ENCODE measurements around the gene EMSY. TPM values are rescaled to one million over a fixed set of nuclear protein-coding genes. Genes with fewer than 3 reads are reported as not detected.
A peak's percentile ranks its signal among the peaks of the same experiment; 100 is the strongest.
"Not testable (repeated sequence)": the region's sequence is repeated elsewhere in the genome, so short reads cannot be mapped to it uniquely, and the experiment has no call there.

The EMSY gene
- 10 to 100 TPM; 15.0 to 26.8 (median 22.2) TPM for polyA plus RNA-seq (ENCODE audit: low read depth in 6 of 6)

DNA sequence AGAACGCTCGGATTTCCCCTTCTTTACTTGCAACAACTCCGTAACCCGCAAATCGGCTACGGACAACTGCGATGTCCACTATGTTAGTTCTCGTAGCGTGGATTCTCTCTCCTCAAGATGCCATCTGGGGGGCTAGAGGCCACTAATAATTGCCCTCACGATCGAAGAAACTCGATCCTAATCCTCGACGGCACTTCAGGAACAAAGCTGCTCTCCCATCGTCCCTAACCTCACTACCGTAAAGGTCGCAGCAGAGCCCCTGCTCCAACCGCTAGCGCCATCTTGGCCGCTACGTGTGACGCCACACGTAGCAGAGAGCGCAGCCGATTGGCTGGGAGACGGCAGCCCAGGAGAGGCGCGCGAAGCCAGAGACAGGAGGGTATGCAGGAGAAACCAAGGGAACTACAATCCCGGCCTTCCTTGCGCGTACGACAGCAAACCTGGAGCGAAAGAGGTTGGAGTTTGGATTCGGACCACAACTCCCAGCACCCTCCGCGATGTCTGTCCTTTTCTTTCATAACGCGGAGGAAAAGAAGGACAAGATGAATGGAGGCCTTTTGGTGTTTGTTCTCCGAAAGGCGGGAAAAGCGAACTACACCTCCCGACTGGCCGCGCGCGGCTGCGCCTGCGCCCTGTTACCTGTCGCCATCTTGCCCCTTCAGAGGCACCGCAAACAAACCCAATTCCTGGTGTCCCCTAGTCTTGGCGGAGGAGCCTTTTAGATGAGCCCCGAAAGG is at the start of gene EMSY:
TSS of gene EMSY (plus strand) at position 635 of the 737 bp plus-strand sequence. CDS start 1,921 bp downstream, outside the sequence.
- H3K36me3 Mint-ChIP-seq: peaks cover 0 to 4% of the 10 kb centered on the region in 2 donors
- H3K9me3 Mint-ChIP-seq: no peaks in the 10 kb centered on the region
- H3K27me3 Mint-ChIP-seq: no peaks in the 10 kb centered on the region
- H3K4me3 Mint-ChIP-seq: peak within 1 kb of the TSS; percentile 90 to 99 (median 96)
- H3K4me1 Mint-ChIP-seq: peaks cover 36 to 44% (median 39%) of the 10 kb centered on the region in 3 donors
- H3K27ac Mint-ChIP-seq: peak within 1 kb of the TSS; percentile 94 to 99 (median 97)
- peak; percentile 91 to 93 for ATAC-seq (ENCODE audit: low read depth in 2 of 2)
- DNase-seq: peak; percentile 90

GRCh38 chr11:76395296-76395695 is 49.5 kb upstream of the EMSY start:
- H3K36me3 Mint-ChIP-seq: no peaks in the 10 kb centered on the region
- no peaks in the 10 kb centered on the region for H3K27me3 Mint-ChIP-seq
- no peak overlapping the region for H3K4me3 Mint-ChIP-seq
- H3K27ac Mint-ChIP-seq: no peak overlapping the region
- DNase-seq (no peak), ATAC-seq (ENCODE audit: low read depth in 2 of 2) (no peak)
- H3K4me1 Mint-ChIP-seq: peaks cover 7 to 10% (median 10%) of the 10 kb centered on the region in 3 donors
- peaks cover 0 to 3% (median 0%) of the 10 kb centered on the region in 7 donors for H3K9me3 Mint-ChIP-seq

DNA sequence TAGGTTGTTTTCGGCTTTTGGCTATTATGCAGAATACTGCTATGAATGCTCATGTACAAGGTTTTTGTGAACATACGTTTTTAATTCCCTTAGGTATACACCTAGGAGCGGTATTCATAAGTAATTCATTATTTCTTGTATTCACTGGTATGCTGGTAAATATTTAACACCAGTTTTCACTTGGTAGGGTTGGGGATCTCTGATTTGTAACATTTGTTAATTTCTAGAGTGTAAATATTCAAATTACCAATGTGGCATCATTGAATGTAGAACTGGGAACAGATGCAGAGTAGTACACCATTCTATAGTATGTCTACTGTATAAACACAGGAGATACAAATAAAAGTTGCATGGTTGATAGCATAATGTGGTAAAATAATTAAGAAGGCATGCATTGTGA is 47.4 kb upstream of the EMSY start:
- no peaks in the 10 kb centered on the region for H3K27me3 Mint-ChIP-seq
- H3K4me3 Mint-ChIP-seq: no peak overlapping the region
- ATAC-seq (ENCODE audit: low read depth in 2 of 2): no peak
- H3K9me3 Mint-ChIP-seq: peaks cover 0 to 3% (median 0%) of the 10 kb centered on the region in 7 donors
- H3K36me3 Mint-ChIP-seq: no peaks in the 10 kb centered on the region
- peak overlapping the region in 2 of 6 donors; percentile 66 to 83 for H3K27ac Mint-ChIP-seq
- peaks cover 7 to 10% (median 10%) of the 10 kb centered on the region in 3 donors for H3K4me1 Mint-ChIP-seq
- no peak for DNase-seq

DNA sequence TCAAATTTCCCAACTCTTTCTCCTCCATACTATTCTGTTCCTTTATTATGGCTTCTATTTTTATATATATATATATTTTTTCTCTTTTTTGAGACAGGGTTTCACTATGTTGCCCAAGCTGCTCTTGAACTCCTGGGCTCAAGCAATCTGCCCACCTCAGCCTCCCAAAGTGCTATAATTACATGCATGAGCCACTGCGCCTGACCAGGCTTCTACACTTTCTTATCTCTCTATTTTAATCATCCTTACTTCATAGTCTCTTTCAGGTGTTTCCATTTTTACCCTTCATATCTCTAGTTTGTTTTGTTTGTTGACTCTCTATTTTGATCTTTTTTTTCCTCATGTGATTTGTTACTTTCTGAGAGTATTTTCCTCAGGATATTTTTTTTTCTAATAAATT is 43.9 kb upstream of the EMSY start:
- no peaks in the 10 kb centered on the region for H3K36me3 Mint-ChIP-seq
- H3K27me3 Mint-ChIP-seq: peaks cover 0 to 8% (median 4%) of the 10 kb centered on the region in 3 donors
- DNase-seq (no peak), ATAC-seq (ENCODE audit: low read depth in 2 of 2) (no peak)
- peaks cover 0 to 3% (median 0%) of the 10 kb centered on the region in 7 donors for H3K9me3 Mint-ChIP-seq
- no peak overlapping the region for H3K4me3 Mint-ChIP-seq
- peak overlapping the region in 1 of 6 donors; percentile 1 for H3K27ac Mint-ChIP-seq
- H3K4me1 Mint-ChIP-seq: no peaks in the 10 kb centered on the region

DNA sequence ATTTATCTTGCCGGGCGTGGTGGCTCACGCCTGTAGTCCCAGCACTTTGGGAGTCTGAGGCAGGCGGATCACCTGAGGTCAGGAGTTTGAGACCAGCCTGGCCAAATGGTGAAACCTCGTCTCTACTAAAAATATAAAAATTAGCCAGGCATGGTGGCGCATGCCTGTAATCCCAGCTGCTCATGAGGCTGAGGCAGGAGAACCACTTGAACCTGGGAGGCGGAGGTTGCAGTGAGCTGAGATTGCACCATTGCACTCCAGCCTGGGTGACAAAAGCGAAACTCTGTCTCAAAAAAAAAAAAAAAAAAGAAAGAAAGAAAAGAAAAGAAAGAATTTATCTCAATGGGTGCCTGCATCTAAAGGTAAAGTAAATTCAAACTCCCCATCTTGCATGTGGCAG is 43.3 kb upstream of the EMSY start:
- H3K4me3 Mint-ChIP-seq; H3K36me3 Mint-ChIP-seq; ATAC-seq (ENCODE audit: low read depth in 2 of 2); H3K9me3 Mint-ChIP-seq; DNase-seq; H3K27me3 Mint-ChIP-seq; H3K27ac Mint-ChIP-seq; H3K4me1 Mint-ChIP-seq: not testable (repeated sequence)

GRCh38 chr11:76406359-76406758 is 38.5 kb upstream of the EMSY start:
- no peak for DNase-seq
- ATAC-seq (ENCODE audit: low read depth in 2 of 2): no peak
- H3K4me3 Mint-ChIP-seq: no peak overlapping the region
- peaks cover 0 to 3% (median 0%) of the 10 kb centered on the region in 7 donors for H3K9me3 Mint-ChIP-seq
- H3K27me3 Mint-ChIP-seq: peaks cover 0 to 8% (median 4%) of the 10 kb centered on the region in 3 donors
- H3K36me3 Mint-ChIP-seq: no peaks in the 10 kb centered on the region
- no peaks in the 10 kb centered on the region for H3K4me1 Mint-ChIP-seq
- no peak overlapping the region for H3K27ac Mint-ChIP-seq

GRCh38 chr11:76408171-76408965 is 36.5 kb upstream of the EMSY start:
- H3K27me3 Mint-ChIP-seq: peaks cover 8 to 15% (median 12%) of the 10 kb centered on the region in 3 donors
- H3K4me1 Mint-ChIP-seq: no peaks in the 10 kb centered on the region
- ATAC-seq (ENCODE audit: low read depth in 2 of 2): no peak
- H3K36me3 Mint-ChIP-seq: no peaks in the 10 kb centered on the region
- peaks cover 0 to 3% (median 0%) of the 10 kb centered on the region in 7 donors for H3K9me3 Mint-ChIP-seq
- H3K4me3 Mint-ChIP-seq: no peak overlapping the region
- DNase-seq: no peak
- H3K27ac Mint-ChIP-seq: peak overlapping the region in 2 of 6 donors; percentile 28 to 47

- peaks cover 8 to 17% (median 11%) of the 10 kb centered on the region in 3 donors for H3K27me3 Mint-ChIP-seq
- H3K4me3 Mint-ChIP-seq: no peak overlapping the region
- H3K4me1 Mint-ChIP-seq: no peaks in the 10 kb centered on the region
- DNase-seq (no peak), ATAC-seq (ENCODE audit: low read depth in 2 of 2) (no peak)
- no peaks in the 10 kb centered on the region for H3K9me3 Mint-ChIP-seq
- no peak overlapping the region for H3K27ac Mint-ChIP-seq
- no peaks in the 10 kb centered on the region for H3K36me3 Mint-ChIP-seq
These were observed 33.9 kb upstream of the EMSY start for GRCh38 chr11:76410851-76411357.

GRCh38 chr11:76415073-76415472 is 29.7 kb upstream of the EMSY start:
- DNase-seq: no peak
- no peak overlapping the region for H3K4me3 Mint-ChIP-seq
- H3K9me3 Mint-ChIP-seq: no peaks in the 10 kb centered on the region
- H3K36me3 Mint-ChIP-seq: no peaks in the 10 kb centered on the region
- H3K4me1 Mint-ChIP-seq: no peaks in the 10 kb centered on the region
- peaks cover 23 to 32% (median 28%) of the 10 kb centered on the region in 3 donors for H3K27me3 Mint-ChIP-seq
- H3K27ac Mint-ChIP-seq: no peak overlapping the region
- ATAC-seq (ENCODE audit: low read depth in 2 of 2): no peak

DNA sequence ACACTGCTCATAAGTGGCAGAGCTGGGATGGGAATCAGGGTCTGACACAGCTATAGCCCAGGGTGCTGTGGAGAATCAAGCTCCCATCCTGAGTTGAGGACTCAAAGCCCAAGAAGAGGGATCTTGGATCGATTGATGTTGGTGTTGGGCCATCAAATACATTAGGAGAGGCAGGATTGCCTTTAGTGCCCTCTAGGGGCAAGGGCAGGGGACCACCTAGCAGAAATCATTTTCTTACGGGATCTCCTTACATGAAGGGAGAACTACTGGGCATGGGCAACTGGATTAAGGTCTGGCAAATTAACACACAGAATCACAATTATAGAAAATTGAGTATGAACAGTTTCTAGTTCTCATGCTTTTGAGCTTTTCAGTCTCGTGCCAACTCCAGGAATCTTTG is 24.9 kb upstream of the EMSY start:
- no peak overlapping the region for H3K4me3 Mint-ChIP-seq
- peak; percentile 6 for DNase-seq
- no peaks in the 10 kb centered on the region for H3K9me3 Mint-ChIP-seq
- peaks cover 5 to 8% (median 6%) of the 10 kb centered on the region in 3 donors for H3K4me1 Mint-ChIP-seq
- no peaks in the 10 kb centered on the region for H3K36me3 Mint-ChIP-seq
- ATAC-seq (ENCODE audit: low read depth in 2 of 2): peak; percentile 49 to 50
- peaks cover 15 to 22% (median 20%) of the 10 kb centered on the region in 3 donors for H3K27me3 Mint-ChIP-seq
- no peak overlapping the region for H3K27ac Mint-ChIP-seq

DNA sequence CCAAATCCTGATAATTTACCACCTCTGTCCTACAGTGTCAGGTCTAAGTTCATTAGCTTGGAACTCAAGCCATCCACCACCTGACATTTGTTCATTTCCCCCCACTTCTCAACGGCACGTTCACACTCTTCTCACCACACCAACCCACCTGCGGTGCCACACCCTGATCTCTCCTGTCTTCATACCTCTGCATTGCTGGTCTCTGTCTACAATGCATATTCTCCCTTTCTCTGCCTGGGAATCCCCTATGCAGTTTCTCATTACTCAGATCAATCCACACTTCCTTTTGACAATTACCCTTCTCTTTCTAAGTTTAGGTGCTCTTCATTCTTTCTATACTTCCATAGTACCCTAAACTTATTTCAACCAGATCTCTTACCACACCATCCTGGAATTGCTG is 20.4 kb upstream of the EMSY start:
- Mint-ChIP-seq H3K4me3 (peak overlapping the region in 1 of 8 donors; percentile 25), H3K9me3 (no peaks in the 10 kb centered on the region), H3K36me3 (no peaks in the 10 kb centered on the region), H3K4me1 (peaks cover 5 to 8% (median 6%) of the 10 kb centered on the region in 3 donors), H3K27me3 (peaks cover 4 to 17% (median 13%) of the 10 kb centered on the region in 3 donors), H3K27ac (peak overlapping the region in 2 of 6 donors; percentile 3 to 8)
- ATAC-seq (ENCODE audit: low read depth in 2 of 2) (peak in 1 of 2 donors; percentile 25), DNase-seq (no peak)

DNA sequence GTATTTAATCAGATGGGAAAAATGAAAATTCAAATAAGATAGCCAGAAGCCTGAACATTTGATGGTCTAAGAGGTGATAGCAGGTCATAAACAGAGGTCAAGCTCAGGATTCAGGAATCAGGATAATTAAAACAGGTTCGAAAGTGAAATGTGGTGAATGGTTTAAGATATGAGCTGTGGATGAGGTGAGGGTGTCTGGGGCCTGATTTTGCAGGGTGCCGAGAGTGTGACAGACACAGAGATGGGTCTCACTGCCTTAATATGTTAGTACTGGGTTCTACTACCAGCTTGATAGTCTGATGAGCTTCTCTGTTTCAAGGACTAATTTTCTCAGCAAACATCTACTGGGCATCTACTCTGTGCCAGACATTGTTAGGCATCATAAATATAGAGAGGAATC is 19.9 kb upstream of the EMSY start:
- Mint-ChIP-seq H3K27me3 (peaks cover 4 to 15% (median 12%) of the 10 kb centered on the region in 3 donors), H3K4me3 (no peak overlapping the region), H3K36me3 (no peaks in the 10 kb centered on the region), H3K4me1 (peaks cover 5 to 8% (median 6%) of the 10 kb centered on the region in 3 donors), H3K27ac (peak overlapping the region in 2 of 6 donors; percentile 8 to 12), H3K9me3 (no peaks in the 10 kb centered on the region)
- no peak for ATAC-seq (ENCODE audit: low read depth in 2 of 2)
- no peak for DNase-seq

DNA sequence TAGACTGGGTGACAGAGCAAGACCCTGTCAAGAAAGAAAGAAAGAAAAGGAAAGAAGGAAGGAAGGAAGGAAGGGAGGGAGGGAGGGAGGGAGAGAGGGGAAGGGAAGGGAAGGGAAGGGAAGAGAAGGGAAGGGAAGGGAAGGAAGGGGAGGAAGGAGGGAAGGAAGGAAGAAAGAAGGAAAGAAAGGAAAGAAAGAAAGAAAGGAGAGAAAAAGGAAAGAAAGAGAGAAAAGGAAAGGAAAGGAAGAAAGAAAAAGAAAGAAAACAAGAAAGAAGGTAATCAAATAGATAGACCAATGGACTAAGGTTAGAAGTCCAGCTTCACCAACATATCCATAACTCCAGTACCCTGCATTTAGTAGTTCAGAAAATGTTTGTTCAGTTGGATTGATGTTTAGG is 18.2 kb upstream of the EMSY start:
- H3K4me1 Mint-ChIP-seq: peaks cover 5 to 8% (median 6%) of the 10 kb centered on the region in 3 donors
- no peak overlapping the region for H3K27ac Mint-ChIP-seq
- H3K9me3 Mint-ChIP-seq: no peaks in the 10 kb centered on the region
- H3K27me3 Mint-ChIP-seq: peaks cover 4 to 15% (median 12%) of the 10 kb centered on the region in 3 donors
- no peak for ATAC-seq (ENCODE audit: low read depth in 2 of 2)
- no peaks in the 10 kb centered on the region for H3K36me3 Mint-ChIP-seq
- DNase-seq: no peak
- no peak overlapping the region for H3K4me3 Mint-ChIP-seq

Measured in naive B cell (primary cell).